Embryonic facial prominence (tissue), 1 donor: Measurements from ENCODE around the gene LRRTM2.

ENCODE experiments used
- DNase-seq: peaks from one replicate; pipeline ENCODE4 v3.0.0-alpha.2; 2016; ENCODE audit errors: extremely low spot score

The LRRTM2 gene

GRCh38 chr5:138883211-138883610 lies 8.1 kb upstream of the LRRTM2 start:
- DNase-seq, result no peak

DNA sequence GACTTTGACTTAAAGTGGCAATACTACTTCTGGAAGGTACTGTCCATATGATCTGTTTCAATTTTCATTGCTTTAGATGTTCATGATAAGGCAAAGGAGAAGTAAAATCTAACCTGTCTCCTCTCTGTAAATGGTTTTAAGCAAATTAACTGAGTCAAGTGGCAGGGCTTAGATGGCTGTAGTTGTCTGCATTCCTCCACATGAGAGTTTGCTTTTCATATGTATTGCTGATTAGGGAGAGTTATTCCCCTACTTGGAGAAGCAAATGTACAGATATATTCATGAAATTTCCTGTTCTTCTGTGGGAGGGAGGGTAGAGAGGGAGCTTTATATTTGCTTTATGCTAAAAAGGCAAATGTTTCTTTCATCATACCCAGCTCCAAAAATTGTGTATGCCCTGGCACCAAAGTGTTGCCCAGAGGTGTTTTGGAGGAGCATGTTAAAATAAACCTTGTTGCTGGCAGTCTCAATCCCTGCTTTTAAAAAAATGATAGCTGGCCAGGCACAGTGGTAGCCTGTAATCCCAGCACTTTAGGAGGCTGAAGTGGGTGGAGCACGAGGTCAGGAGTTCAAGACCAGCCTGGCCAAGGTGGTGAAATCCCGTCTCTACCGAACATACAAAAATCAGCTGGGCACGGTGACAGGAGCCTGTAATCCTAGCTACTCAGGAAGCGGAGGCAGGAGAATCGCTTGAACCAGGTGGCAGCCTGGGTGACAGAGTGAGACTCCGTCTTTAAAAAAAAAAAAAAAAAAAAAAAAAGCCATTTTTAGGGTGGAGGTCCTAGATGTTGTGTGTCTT lies 3.5 kb upstream of the LRRTM2 start:
- DNase-seq, result no peak

DNA sequence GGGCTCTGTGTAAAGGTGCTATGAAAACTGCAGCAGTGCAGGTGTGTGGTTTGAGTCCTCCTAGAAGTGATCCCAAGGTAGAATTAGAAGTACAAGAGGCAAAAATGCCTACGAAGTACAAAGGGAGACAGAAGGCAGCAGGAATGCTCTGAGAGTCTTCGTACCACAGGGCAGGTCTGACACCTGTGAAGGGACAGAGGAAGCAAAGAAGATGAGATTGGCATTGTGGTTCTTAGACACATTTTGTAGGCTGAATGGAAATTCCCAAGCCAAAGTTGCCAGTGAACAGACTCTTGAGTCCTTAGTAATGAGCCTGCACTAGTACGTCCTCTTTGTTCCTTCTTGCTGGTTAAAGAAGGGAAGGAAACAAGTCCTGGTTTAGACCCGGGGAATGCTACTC lies 1.7 kb upstream of the LRRTM2 start:
- DNase-seq, result no peak

DNA sequence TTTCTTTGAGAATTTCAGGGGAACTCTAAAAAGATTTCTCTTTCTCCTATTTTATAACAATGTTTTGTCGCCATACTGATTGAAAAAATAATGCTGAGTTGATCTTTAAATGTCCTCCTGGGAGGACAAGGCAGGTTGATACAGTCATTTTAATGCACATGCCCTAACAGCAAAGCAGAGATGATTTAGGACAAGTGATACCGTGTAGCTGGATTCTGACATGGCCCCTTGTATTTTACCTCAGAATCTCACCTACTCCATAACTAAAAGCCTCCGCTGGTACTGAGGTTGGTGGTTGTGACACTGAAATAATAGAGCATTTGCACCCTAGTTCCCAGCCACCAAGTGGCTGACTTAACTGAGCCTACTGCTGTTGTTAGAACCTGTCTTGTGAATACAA lies 811 bp upstream of the LRRTM2 start:
- no peak for DNase-seq

DNA sequence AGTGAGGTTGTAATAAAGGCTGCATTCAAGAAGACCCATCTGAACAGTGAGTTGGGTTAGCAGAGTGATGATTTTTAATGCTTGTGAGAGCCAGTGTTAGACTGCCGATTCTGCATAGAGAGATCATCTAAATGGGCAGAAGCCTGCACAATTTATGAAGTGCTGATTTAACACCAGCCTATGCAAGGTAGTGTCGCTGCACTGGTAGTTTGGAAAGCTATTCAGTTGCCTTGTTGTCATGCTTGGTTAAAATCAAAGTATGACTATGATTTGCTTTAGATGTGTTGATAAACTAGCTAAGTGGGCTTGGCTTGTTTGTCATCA lies 379 bp upstream of the LRRTM2 start:
- no peak for DNase-seq

- no peak for DNase-seq
Measured at GRCh38 chr5:138874241-138874640, 894 bp downstream of the LRRTM2 start.

DNA sequence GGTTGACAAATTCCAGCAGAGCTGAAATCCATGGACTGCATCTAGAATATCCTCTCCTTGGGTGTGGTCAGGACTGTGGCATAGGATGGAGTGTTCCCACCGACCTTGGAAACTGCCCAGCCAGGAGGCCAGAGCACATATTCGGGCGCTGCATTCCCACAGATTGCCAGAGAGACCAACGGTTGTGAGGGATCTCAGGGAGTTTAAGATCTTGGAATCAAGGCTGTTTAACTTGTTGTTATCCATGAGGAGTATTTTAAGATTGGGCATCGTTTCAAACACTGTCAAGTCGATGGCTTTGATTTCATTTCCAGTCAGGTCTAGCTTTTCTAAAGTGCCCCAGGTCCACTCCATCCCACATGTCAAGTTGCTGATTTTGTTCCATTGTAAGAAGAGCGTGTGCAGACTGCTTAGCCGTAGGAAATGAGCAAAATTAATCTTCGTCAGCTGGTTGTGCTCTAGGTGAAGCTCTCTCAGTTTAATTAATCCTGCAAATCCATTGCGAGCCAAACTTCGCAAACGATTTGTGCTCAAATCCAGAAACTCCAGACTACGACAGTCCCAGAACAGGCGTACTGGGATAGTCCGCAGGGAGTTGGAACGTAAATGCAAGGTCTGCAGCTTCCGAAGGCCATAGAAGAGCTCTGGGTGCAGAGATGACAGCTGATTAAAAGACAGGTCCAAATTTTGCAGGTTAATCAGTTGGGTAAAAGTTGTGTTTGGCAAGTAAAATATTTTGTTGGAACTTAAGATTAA lies 1.5 kb downstream of the LRRTM2 start:
- no peak for DNase-seq

DNA sequence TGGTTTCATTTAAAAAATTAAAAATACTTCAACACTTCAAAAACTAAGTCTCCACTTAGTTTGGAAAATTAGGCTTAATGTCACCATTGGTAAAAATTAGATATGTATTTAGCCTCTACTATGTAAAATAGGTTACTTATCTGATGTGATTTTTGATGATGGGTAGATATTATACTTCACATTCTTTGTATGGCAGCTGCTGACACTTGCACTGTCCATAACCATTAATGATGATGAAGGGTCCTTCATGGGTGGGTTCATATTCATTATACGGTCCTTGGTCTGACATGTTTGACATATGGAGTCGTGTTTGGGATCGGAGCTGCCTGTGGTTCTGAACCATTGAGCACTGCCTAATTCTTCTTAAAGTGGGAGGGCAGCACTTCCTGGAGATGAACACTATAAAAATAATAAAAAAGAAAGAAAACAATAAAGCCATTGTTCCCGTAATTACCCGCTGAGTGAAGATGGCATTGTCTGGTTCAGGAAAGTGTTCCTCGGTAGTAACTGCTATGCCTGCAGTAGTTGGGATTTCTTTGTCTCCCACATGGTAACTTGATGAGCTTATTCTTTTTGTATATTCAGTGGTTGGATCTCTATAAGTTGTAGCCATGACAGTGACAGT lies 2.2 kb downstream of the LRRTM2 start:
- DNase-seq, result no peak

- DNase-seq, result no peak
Measured at GRCh38 chr5:138870611-138871010, 4.5 kb downstream of the LRRTM2 start.

DNA sequence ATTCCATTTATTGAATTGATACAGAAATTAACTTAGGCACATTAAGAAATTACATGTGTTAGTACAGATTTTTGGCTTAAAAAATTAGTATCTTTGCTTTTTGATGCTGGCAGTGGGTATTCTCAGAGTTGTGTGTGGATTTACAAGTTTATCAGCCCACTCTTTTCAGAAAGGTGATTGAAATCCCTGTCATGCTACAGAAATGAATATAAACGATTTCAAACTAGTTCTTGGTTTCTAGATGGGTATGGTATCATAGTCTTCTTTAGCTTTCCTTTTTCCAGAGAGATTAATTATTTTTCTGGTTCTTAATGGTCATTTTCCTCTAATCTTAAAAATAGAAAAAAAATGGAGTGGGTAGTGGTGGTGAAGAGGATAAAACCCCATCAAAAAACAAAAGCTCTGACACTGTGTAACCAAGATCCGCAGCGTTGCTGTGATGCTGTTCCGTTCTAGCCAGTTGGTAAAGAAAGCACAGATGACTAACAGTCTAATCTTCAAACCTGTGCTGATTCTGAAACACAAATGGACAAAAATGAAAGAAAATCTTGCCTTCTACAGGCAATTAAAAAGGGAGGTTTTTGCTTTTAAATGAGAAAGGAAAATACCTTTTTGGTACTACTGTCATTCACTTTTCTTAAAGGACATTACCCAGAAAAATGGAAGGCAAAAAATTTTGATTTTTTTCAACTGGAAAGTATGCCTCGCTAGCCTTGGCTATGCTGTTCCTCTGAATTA lies 5.2 kb downstream of the LRRTM2 start:
- DNase-seq, result no peak

GRCh38 chr5:138869038-138869437 lies 6.1 kb downstream of the LRRTM2 start:
- DNase-seq, result no peak

GRCh38 chr5:138867011-138867410 lies 8.1 kb downstream of the LRRTM2 start:
- no peak for DNase-seq

- no peak for DNase-seq
Measured at GRCh38 chr5:138853132-138853531, 22.0 kb downstream of the LRRTM2 start.

- no peak for DNase-seq
Measured at GRCh38 chr5:138850865-138851435, 24.2 kb downstream of the LRRTM2 start.

GRCh38 chr5:138849882-138850281 lies 25.3 kb downstream of the LRRTM2 start:
- DNase-seq, result no peak

GRCh38 chr5:138849439-138849838 lies 25.7 kb downstream of the LRRTM2 start:
- DNase-seq, result no peak

DNA sequence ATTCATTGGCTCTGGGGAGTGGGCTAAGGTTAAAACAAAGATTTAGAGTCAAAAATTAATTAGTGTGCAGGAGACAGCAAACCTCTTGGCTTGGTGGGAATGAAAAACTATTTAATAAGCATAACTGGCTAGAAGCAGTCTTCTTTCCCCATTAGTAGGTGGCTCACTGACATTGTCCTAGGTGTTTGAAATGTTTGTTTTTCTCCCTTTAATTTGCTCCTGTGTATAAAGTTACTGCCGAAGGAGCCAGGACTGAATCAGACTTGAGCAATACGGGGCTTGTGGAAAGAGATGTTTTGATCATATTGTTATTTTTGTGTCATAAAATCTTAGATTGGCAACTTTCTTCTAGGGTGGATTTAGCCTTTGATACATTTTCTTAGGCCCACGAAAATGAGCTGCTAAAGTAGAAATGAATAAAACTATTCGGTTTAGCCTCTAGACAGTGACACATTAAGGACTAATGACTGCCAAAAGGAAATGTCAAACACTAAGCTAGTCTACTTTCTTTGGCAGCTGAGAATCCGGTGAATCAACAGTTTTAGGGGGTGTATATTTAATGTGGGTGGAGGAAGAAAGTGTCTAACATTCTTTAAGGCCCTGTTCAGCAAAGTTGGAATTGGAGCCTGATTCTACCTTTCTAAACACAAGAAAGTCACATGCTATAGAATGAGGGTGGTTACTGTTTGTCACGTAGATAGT lies 30.2 kb downstream of the LRRTM2 start:
- no peak for DNase-seq

GRCh38 chr5:138844125-138844461 lies 31.0 kb downstream of the LRRTM2 start:
- no peak for DNase-seq

GRCh38 chr5:138843316-138844124 lies 31.6 kb downstream of the LRRTM2 start:
- no peak for DNase-seq

DNA sequence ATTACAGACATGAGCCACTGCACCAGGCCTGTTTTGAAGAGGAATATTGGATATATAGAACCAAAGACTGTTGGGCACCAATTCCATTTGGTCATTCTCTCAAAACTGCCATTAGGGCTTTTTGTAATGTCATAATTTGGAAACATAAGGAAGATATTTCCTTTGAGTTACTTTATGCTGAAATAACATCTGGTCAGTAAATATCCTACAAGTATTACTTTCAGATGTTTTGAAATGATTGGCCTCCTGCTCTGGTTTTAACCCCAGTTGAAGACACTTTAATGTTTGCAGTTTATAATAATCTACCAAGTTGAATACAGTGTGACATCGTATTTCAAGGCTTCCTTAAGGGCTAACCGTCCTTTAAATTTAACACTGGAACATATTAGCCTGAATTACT lies 33.6 kb downstream of the LRRTM2 start:
- no peak for DNase-seq

DNA sequence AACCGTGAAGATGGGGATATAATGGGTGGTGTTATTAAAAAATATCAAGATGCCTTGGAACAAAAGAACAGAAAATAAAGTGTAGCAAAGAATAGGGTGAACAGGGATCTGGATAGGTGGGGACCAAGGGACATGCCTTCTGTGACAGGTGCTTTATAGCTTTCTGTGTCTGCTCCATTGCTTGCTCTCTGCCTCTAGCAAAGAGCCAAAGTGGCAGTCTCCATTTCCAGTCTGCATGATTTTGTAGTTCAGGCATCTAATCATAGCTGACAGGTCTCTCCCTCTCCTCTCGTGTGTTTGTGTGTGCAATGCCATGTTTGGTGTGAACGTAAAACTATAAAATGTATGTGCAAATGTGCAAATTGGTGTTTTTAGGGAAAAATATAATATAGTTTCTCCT lies 35.0 kb downstream of the LRRTM2 start:
- no peak for DNase-seq
